ENCODE results near the gene TRIM41.
A peak's percentile ranks its signal among the peaks of the same experiment; 100 is the strongest.

Gene TRIM41

DNA sequence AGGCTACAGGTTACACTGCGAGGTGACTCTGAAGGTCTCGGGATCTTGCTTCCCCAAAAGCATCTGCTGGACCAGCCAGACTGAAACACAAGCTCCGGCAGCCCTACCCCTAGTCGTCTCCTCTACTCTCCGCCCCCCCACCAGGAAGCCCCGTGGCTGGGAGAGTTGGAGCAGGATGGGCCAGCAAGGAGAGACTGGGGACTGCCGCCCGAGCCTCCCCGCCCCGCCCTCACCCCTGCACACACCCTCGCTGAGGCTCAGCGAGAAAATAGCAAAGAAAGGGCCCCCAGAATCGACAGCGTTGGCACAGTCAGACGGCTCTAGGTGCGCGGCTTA is 19.3 kb upstream of the TRIM41 start (continued):
- TF ChIP-seq, protein P1, sequence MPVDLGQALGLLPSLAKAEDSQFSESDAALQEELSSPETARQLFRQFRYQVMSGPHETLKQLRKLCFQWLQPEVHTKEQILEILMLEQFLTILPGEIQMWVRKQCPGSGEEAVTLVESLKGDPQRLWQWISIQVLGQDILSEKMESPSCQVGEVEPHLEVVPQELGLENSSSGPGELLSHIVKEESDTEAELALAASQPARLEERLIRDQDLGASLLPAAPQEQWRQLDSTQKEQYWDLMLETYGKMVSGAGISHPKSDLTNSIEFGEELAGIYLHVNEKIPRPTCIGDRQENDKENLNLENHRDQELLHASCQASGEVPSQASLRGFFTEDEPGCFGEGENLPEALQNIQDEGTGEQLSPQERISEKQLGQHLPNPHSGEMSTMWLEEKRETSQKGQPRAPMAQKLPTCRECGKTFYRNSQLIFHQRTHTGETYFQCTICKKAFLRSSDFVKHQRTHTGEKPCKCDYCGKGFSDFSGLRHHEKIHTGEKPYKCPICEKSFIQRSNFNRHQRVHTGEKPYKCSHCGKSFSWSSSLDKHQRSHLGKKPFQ (tag by site-specific recombination; IDR thresholded peaks at IDR 0.05) = no peak
- TF ChIP-seq PRDM10 (tag by site-specific recombination; IDR thresholded peaks at IDR 0.05) (peak; percentile 80; the same call in 1 of the 2 replicates), ZNF785 (tag by site-specific recombination; IDR thresholded peaks at IDR 0.05) (no peak), FEZF1 (tag by site-specific recombination; IDR thresholded peaks at IDR 0.05) (no peak), KLF10 (tag by site-specific recombination; IDR thresholded peaks at IDR 0.05) (0 out of 2 replicates have a peak, but pooled peaks have one; percentile 39), KLF9 (tag by site-specific recombination; IDR thresholded peaks at IDR 0.05; ENCODE audit: low read depth) (peak; percentile 56), ZNF596 (tag by site-specific recombination; IDR thresholded peaks at IDR 0.05) (no peak), ZNF514 (tag by site-specific recombination; IDR thresholded peaks at IDR 0.05) (no peak), ZNF223 (tag by site-specific recombination; IDR thresholded peaks at IDR 0.05) (no peak), KLF8 (tag by site-specific recombination; IDR thresholded peaks at IDR 0.05) (no peak), ZNF837 (tag by site-specific recombination; IDR thresholded peaks at IDR 0.05) (no peak), IKZF3 (tag by site-specific recombination; IDR thresholded peaks at IDR 0.05) (peak; percentile 54; the same call in 1 of the 2 replicates), ZFHX2 (tag by site-specific recombination; conservative IDR thresholded peaks at IDR 0.05) (no peak; the same call in 1 of the 2 replicates), EGR2 (tag by site-specific recombination; IDR thresholded peaks at IDR 0.05; ENCODE audit: low read depth) (no peak), KLF7 (tag by site-specific recombination; IDR thresholded peaks at IDR 0.05; ENCODE audit: borderline replicate concordance) (no peak), ZNF488 (tag by site-specific recombination; IDR thresholded peaks at IDR 0.05) (no peak), MYNN (tag by site-specific recombination; IDR thresholded peaks at IDR 0.05; ENCODE audit: borderline replicate concordance) (no peak), ZNF830 (tag by site-specific recombination; IDR thresholded peaks at IDR 0.05; ENCODE audit: low read depth) (no peak), ZNF548 (tag by site-specific recombination; IDR thresholded peaks at IDR 0.05) (no peak), ZNF24 (tag by site-specific recombination; IDR thresholded peaks at IDR 0.05) (no peak), GLIS2 (tag by site-specific recombination; IDR thresholded peaks at IDR 0.05) (peak; percentile 23; the same call in 1 of the 2 replicates), ZNF549 (tag by site-specific recombination; IDR thresholded peaks at IDR 0.05) (no peak), KLF1 (tag by site-specific recombination; IDR thresholded peaks at IDR 0.05) (0 out of 2 replicates have a peak, but pooled peaks have one; percentile 16), OSR2 (tag by site-specific recombination; IDR thresholded peaks at IDR 0.05) (no peak), ZNF704 (tag by site-specific recombination; IDR thresholded peaks at IDR 0.05) (no peak), ZNF645 (tag by site-specific recombination; IDR thresholded peaks at IDR 0.05) (no peak), ZFP3 (tag by site-specific recombination; IDR thresholded peaks at IDR 0.05; ENCODE audit: low read depth) (no peak), ZNF654 (tag by site-specific recombination; IDR thresholded peaks at IDR 0.05; ENCODE audit: low read depth) (no peak), SP7 (tag by site-specific recombination; IDR thresholded peaks at IDR 0.05) (no peak), RBAK (tag by site-specific recombination; IDR thresholded peaks at IDR 0.05) (no peak)
- TF ChIP-seq, protein P2, sequence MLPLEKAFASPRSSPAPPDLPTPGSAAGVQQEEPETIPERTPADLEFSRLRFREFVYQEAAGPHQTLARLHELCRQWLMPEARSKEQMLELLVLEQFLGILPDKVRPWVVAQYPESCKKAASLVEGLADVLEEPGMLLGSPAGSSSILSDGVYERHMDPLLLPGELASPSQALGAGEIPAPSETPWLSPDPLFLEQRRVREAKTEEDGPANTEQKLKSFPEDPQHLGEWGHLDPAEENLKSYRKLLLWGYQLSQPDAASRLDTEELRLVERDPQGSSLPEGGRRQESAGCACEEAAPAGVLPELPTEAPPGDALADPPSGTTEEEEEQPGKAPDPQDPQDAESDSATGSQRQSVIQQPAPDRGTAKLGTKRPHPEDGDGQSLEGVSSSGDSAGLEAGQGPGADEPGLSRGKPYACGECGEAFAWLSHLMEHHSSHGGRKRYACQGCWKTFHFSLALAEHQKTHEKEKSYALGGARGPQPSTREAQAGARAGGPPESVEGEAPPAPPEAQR (tag by site-specific recombination; IDR thresholded peaks at IDR 0.05) = no peak
- TF ChIP-seq, protein P3, sequence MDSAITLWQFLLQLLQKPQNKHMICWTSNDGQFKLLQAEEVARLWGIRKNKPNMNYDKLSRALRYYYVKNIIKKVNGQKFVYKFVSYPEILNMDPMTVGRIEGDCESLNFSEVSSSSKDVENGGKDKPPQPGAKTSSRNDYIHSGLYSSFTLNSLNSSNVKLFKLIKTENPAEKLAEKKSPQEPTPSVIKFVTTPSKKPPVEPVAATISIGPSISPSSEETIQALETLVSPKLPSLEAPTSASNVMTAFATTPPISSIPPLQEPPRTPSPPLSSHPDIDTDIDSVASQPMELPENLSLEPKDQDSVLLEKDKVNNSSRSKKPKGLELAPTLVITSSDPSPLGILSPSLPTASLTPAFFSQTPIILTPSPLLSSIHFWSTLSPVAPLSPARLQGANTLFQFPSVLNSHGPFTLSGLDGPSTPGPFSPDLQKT (IDR thresholded peaks at IDR 0.05; ENCODE audit: borderline replicate concordance, low read depth, low read length) = no peak
